NB4 (cell line): Measurements from ENCODE around the gene ANKRD37.

Experiments used
- CTCF ChIP-seq: IDR thresholded peaks from one replicate; pipeline ENCODE4 v1.5.1; 2012; ENCODE audit warnings: low read depth, low read length
- MAX ChIP-seq: IDR thresholded peaks from 2 replicates; pipeline ENCODE4 v1.6.1; 2011; ENCODE audit warnings: low read depth, low read length
- MYC ChIP-seq: IDR thresholded peaks from 2 replicates; pipeline ENCODE4 v1.6.1; 2011; ENCODE audit warnings: low read depth, low read length
- POLR2A ChIP-seq: IDR thresholded peaks from 2 replicates; pipeline ENCODE4 v1.6.1; 2011; ENCODE audit warnings: mild to moderate bottlenecking; ENCODE audit not compliant: insufficient read length; ENCODE audit errors: extremely low read depth

- TF ChIP-seq CTCF (no peak), POLR2A (peak; percentile 31), MAX (peak; percentile 70), MYC (peak; percentile 56; the same call in 1 of the 2 replicates)
These were observed 29.2 kb downstream of the ANKRD37 start, which contains the start of gene UFSP2 for GRCh38 chr4:185425647-185426352.
